K562 (cell line): ENCODE data around the gene ZNF775. TPM values are rescaled to one million over a fixed set of nuclear protein-coding genes. Genes with fewer than 3 reads are reported as not detected.
A peak's percentile ranks its signal among the peaks of the same experiment; 100 is the strongest.

Experiments used
- CBX5 ChIP-seq: IDR thresholded peaks from 2 replicates; pipeline ENCODE4 v1.6.1; 2014; ENCODE audit warnings: low read depth, borderline replicate concordance
- DEAF1 ChIP-seq: fragments of 450-650 bp; formaldehyde crosslinking; IDR thresholded peaks from 2 replicates; pipeline ENCODE4 v1.4.0; 2020; ENCODE audit warnings: mild to moderate bottlenecking, moderate library complexity
- DPF2 ChIP-seq: fragments of 450-650 bp; IDR thresholded peaks from 2 replicates; pipeline ENCODE4 v1.6.1; 2016
- GATAD2B ChIP-seq: fragments of 450-650 bp; IDR thresholded peaks from 2 replicates; pipeline ENCODE4 v1.6.1; 2017; ENCODE audit warnings: mild to moderate bottlenecking, borderline replicate concordance
- MXI1 ChIP-seq: IDR thresholded peaks from 2 replicates; pipeline ENCODE4 v1.6.1; 2011; ENCODE audit warnings: low read depth, mild to moderate bottlenecking, improper control_type of control experiment, low read length
- PCBP1 ChIP-seq: fragments of 200-400 bp; formaldehyde crosslinking; IDR thresholded peaks from 2 replicates; pipeline ENCODE4 v1.6.1; 2018; ENCODE audit warnings: mild to moderate bottlenecking, low read depth, low read length; ENCODE audit not compliant: poor library complexity, severe bottlenecking
- SLC30A9 ChIP-seq: fragments of 250-450 bp; sonication (Bioruptor Pico); IDR thresholded peaks from 2 replicates; pipeline ENCODE4 v1.8.0; 2022; ENCODE audit warnings: mild to moderate bottlenecking, moderate library complexity
- SMAD4 ChIP-seq: fragments of 250-450 bp; sonication (Bioruptor Pico); conservative IDR thresholded peaks from 2 replicates; pipeline ENCODE4 v1.8.0; 2021; ENCODE audit warnings: inconsistent platforms, mild to moderate bottlenecking, moderate library complexity
- SRSF1 ChIP-seq: fragments of 200-400 bp; formaldehyde crosslinking; IDR thresholded peaks from 2 replicates; pipeline ENCODE4 v1.6.1; 2017; ENCODE audit warnings: mild to moderate bottlenecking, low read depth, low read length, moderate library complexity
- TAF1 ChIP-seq: IDR thresholded peaks from 2 replicates; pipeline ENCODE4 v1.6.1; 2011; ENCODE audit warnings: mild to moderate bottlenecking, low read length, moderate library complexity; ENCODE audit not compliant: insufficient read depth, control insufficient read depth, severe bottlenecking; ENCODE audit errors: extremely low read depth
- VEZF1 ChIP-seq: fragments of 200-800 bp; sonication (Bioruptor generic); IDR thresholded peaks from 2 replicates; pipeline ENCODE4 v1.6.1; 2017; ENCODE audit warnings: missing genetic modification characterization, missing compliant biosample characterization
- ZNF318 ChIP-seq, 2 experiments: fragments of 450-650 bp; IDR thresholded peaks; 2 replicates each; pipeline ENCODE4 v1.6.1; 2016; ENCODE audit warnings: mild to moderate bottlenecking in 2 of 2, borderline replicate concordance in 1 of 2, low read depth in 1 of 2, moderate library complexity in 1 of 2
- ZNF586 ChIP-seq: fragments of 450-650 bp; formaldehyde crosslinking; conservative IDR thresholded peaks from 2 replicates; pipeline ENCODE4 v1.4.0; 2020; ENCODE audit warnings: mild to moderate bottlenecking, moderate library complexity
- ZNF79 ChIP-seq: fragments of 250-450 bp; sonication (Bioruptor Pico); IDR thresholded peaks from 2 replicates; pipeline ENCODE4 v1.4.0; 2020; ENCODE audit warnings: low read depth, mild to moderate bottlenecking, moderate library complexity
- polyA plus RNA-seq, 8 experiments: library from polyadenylated mRNA; depleted of rRNA in 4 of 8; stranded (reverse) in 5 of 8; unstranded in 3 of 8; fragments of >200 nt; fragmentation: Nextera tagmentation in 2 of 8; fragmentation: Illumina TruSeq in 1 of 8; extraction: Ambion mirVana in 2 of 8; extraction: Trizol in 1 of 8; gene quantifications; 2 replicates each; pipeline versions ENCODE4 v1.2.1 to v1.2.3, GENCODE V29; 2011 to 2014; ENCODE audit warnings: inconsistent platforms in 1 of 8, missing spikeins in 1 of 8
- total RNA-seq, 7 experiments: library from RNA; depleted of rRNA in 6 of 7; stranded (reverse); fragments of >200 nt in 6 of 7; fragmentation: Illumina TruSeq in 2 of 7; extraction: Trizol in 2 of 7; gene quantifications; 2 replicates each; pipeline versions ENCODE4 v1.2.1 to v1.2.3, GENCODE V29; 2011 to 2021; ENCODE audit warnings: low replicate concordance in 1 of 7

ZNF775 gene
- total and polyA plus RNA-seq, 9 of the 15 experiments (the other 6 are each of a cell fraction or from before 2014, with no cell fraction given) = 0.04 to 18.7 (median 4.9) TPM

GRCh38 chr7:150378115-150378852, 846 bp upstream of the ZNF775 start (continued):
- TF ChIP-seq ZNF318 (IDR thresholded peaks at IDR 0.05; ENCODE audit: borderline replicate concordance in 1 of 2, low read depth in 1 of 2) = no peak
- TF ChIP-seq PCBP1 = no peak
- TF ChIP-seq GATAD2B = 0 out of 2 replicates have a peak, but pooled peaks have one; percentile 33
- no peak for TF ChIP-seq CBX5
- no peak for TF ChIP-seq ZNF586 (CRISPR knock-in tag)
- TF ChIP-seq ZNF79 (CRISPR knock-in tag) = no peak
- TF ChIP-seq MXI1 = 0 out of 2 replicates have a peak, but pooled peaks have one; percentile 9
- TF ChIP-seq SRSF1 = no peak
- no peak for TF ChIP-seq SLC30A9 (CRISPR knock-in tag)
- 0 out of 2 replicates have a peak, but pooled peaks have one; percentile 9 for TF ChIP-seq DEAF1 (CRISPR knock-in tag)
- no peak for TF ChIP-seq SMAD4 (CRISPR knock-in tag)
- no peak for TF ChIP-seq VEZF1 (CRISPR knock-in tag)
- TF ChIP-seq TAF1 = no peak
- TF ChIP-seq DPF2 = peak; percentile 60; the same call in 1 of the 2 replicates
